ENCODE measurements around the gene UVRAG. TPM values are rescaled to one million over a fixed set of nuclear protein-coding genes. Genes with fewer than 3 reads are reported as not detected.

Gene UVRAG
- total and polyA plus RNA-seq, 2 of the 4 experiments (the other 2 are of a cell fraction) = 5.6 to 10.9 TPM

GRCh38 chr11:76086743-76087635, 272.0 kb downstream of the UVRAG start (continued):
- TF ChIP-seq MXI1 (IDR thresholded peaks at IDR 0.05; ENCODE audit: borderline replicate concordance, low read depth, low read length) (no peak), RAD21 (IDR thresholded peaks at IDR 0.05; ENCODE audit: low read length) (no peak), MAZ (IDR thresholded peaks at IDR 0.05; ENCODE audit: borderline replicate concordance, low read depth, low read length) (no peak)

- Histone ChIP-seq H2BK20ac (ENCODE audit: low read depth, low read length) (peak overlapping the region; percentile 47), H3K4me3 (ENCODE audit: insufficient read depth, low read depth, low read length) (no peak overlapping the region), H3K36me3 (ENCODE audit: control insufficient read depth, insufficient read depth, low read length) (no peaks in the 10 kb centered on the region), H3K18ac (ENCODE audit: low read depth, low read length) (peak overlapping the region; percentile 16; the same call in 1 of the 2 replicates), H2BK15ac (ENCODE audit: low read depth, low read length) (peak overlapping the region; percentile 70; the same call in 1 of the 3 replicates), H2BK120ac (ENCODE audit: low read depth, low read length) (peak overlapping the region; percentile 46; the same call in 1 of the 2 replicates), H3K27me3 (ENCODE audit: control insufficient read depth, insufficient read depth, low read length) (no peaks in the 10 kb centered on the region), H3K56ac (ENCODE audit: extremely low read depth, insufficient read depth, low read length) (0 out of 2 replicates have a peak overlapping the region, but pooled peaks have one; percentile 0), H4K8ac (ENCODE audit: low read depth in 2 of 2, low read length in 2 of 2) (peak overlapping the region in 1 of 2 experiments; percentile 43; a peak in 2 of 4 replicates), H3K9ac (ENCODE audit: low read depth, low read length) (no peak overlapping the region), H3K14ac (replicated peaks; ENCODE audit: low read depth, low read length) (peak overlapping the region; percentile 44; the same call in 1 of the 2 replicates), H3K4me1 (ENCODE audit: control insufficient read depth, insufficient read depth, low read length) (peaks cover 5% of the 10 kb centered on the region), H2BK5ac (ENCODE audit: low read depth, low read length, poor library complexity, severe bottlenecking) (peak overlapping the region; percentile 61), H4K91ac (ENCODE audit: insufficient read depth, low read depth, low read length) (no peak overlapping the region; the same call in 1 of the 2 replicates), H3K27ac (ENCODE audit: insufficient read depth, low read length) (no peak overlapping the region), H4K20me1 (ENCODE audit: insufficient read depth, low read length) (peaks cover 4% of the 10 kb centered on the region; the same call in 1 of the 2 replicates), H3K23ac (ENCODE audit: low read depth, low read length) (peak overlapping the region; percentile 16; the same call in 1 of the 2 replicates), H2AK5ac (ENCODE audit: low read depth, low read length) (peak overlapping the region; percentile 92; the same call in 1 of the 2 replicates), H3K9me3 (ENCODE audit: control insufficient read depth, insufficient read depth, low read length) (peaks cover 2% of the 10 kb centered on the region; the same call in 1 of the 2 replicates), H3K9me1 (ENCODE audit: insufficient read depth, low read length) (no peaks in the 10 kb centered on the region), H3K4ac (ENCODE audit: low read depth, low read length) (peak overlapping the region; percentile 38; the same call in 1 of the 2 replicates), H2AFZ (replicated peaks; ENCODE audit: low read length, poor library complexity) (no peak overlapping the region), H3K4me2 (ENCODE audit: low read depth, low read length) (no peak overlapping the region), H3K79me1 (ENCODE audit: low read depth in 1 of 2, low read length in 2 of 2) (peaks cover 0 to 4% of the 10 kb centered on the region in 2 experiments; a peak in 2 of 4 replicates), H2AK9ac (replicated peaks; ENCODE audit: low read depth, low read length, poor library complexity) (no peak overlapping the region), H4K5ac (ENCODE audit: low read depth, low read length) (no peak overlapping the region)
- CTCF ChIA-PET = no interaction called here
- in situ Hi-C loops (cut with MboI; ENCODE audit: low sequenced_read_pairs) = no loop called here
- BruUV-seq (replicated peaks) = no TSS peak
- ATAC-seq (ENCODE audit: low read depth) (no peak), DNase-seq (no peak)
- POLR2A ChIA-PET (ENCODE audit: unreplicated experiment) = no interaction called here
- intact Hi-C loops (cut with micrococcal nuclease) = no loop called here
- WGBS, 2 experiments (ENCODE audit: extremely low coverage in 2 of 2, insufficient read length in 1 of 2) = no CpG with 5 or more reads among the region's 6 CpGs
- TF ChIP-seq MAZ (IDR thresholded peaks at IDR 0.05; ENCODE audit: borderline replicate concordance, low read depth, low read length) = no peak
- TF ChIP-seq MXI1 (IDR thresholded peaks at IDR 0.05; ENCODE audit: borderline replicate concordance, low read depth, low read length) = no peak
- no peak for TF ChIP-seq CTCF (conservative IDR thresholded peaks at IDR 0.05; ENCODE audit: low read depth, low read length)
- TF ChIP-seq RCOR1 (IDR thresholded peaks at IDR 0.05; ENCODE audit: insufficient replicate concordance, low read length) = no peak
- TF ChIP-seq NFE2L2 (IDR thresholded peaks at IDR 0.05; ENCODE audit: low read depth, low read length) = no peak
- no peak for TF ChIP-seq RAD21 (IDR thresholded peaks at IDR 0.05; ENCODE audit: low read length)
- TF ChIP-seq FOS (IDR thresholded peaks at IDR 0.05; ENCODE audit: low read depth, low read length) = no peak
- TF ChIP-seq SMC3 (IDR thresholded peaks at IDR 0.05; ENCODE audit: low read depth, low read length) = no peak
- no peak for TF ChIP-seq CEBPB (IDR thresholded peaks at IDR 0.05; ENCODE audit: low read depth, low read length)
- no peak for TF ChIP-seq BHLHE40 (IDR thresholded peaks at IDR 0.05; ENCODE audit: low read depth, low read length)
- no peak for TF ChIP-seq USF2 (IDR thresholded peaks at IDR 0.05; ENCODE audit: low read depth, low read length)
- TF ChIP-seq POLR2A (IDR thresholded peaks at IDR 0.05; ENCODE audit: low read depth, low read length) = no peak
- no peak for TF ChIP-seq RFX5 (IDR thresholded peaks at IDR 0.05; ENCODE audit: low read depth, low read length)
- dilution Hi-C loops (cut with HindIII; ENCODE audit: low sequenced_read_pairs, unreplicated experiment) = no loop called here
Observed at GRCh38 chr11:76087749-76088148, 272.7 kb downstream of the UVRAG start.

All from IMR-90 (cell line).